ENCODE results near the gene USH1C.

USH1C gene

GRCh38 chr11:17570034-17570433 lies 25.8 kb upstream of the USH1C start:
- DNase-seq (ENCODE audit: low read depth in 2 of 2) = no peak

- no peak for DNase-seq (ENCODE audit: low read depth in 2 of 2)
Observed at GRCh38 chr11:17568944-17569343, 24.7 kb upstream of the USH1C start.

- no peak for DNase-seq (ENCODE audit: low read depth in 2 of 2)
Observed at GRCh38 chr11:17564687-17565042, 20.4 kb upstream of the USH1C start.

- DNase-seq (ENCODE audit: low read depth in 2 of 2) = no peak
Observed at GRCh38 chr11:17563961-17564686, 19.9 kb upstream of the USH1C start.

GRCh38 chr11:17563231-17563646 lies 19.0 kb upstream of the USH1C start:
- DNase-seq (ENCODE audit: low read depth in 2 of 2) = no peak

- DNase-seq (ENCODE audit: low read depth in 2 of 2) = no peak
Observed at GRCh38 chr11:17561526-17561925, 17.3 kb upstream of the USH1C start.

- DNase-seq (ENCODE audit: low read depth in 2 of 2) = no peak
Observed at GRCh38 chr11:17561111-17561415, 16.8 kb upstream of the USH1C start.

- DNase-seq (ENCODE audit: low read depth in 2 of 2) = no peak
Observed at GRCh38 chr11:17560281-17561110, 16.3 kb upstream of the USH1C start.

- no peak for DNase-seq (ENCODE audit: low read depth in 2 of 2)
Observed at GRCh38 chr11:17559341-17560087, 15.3 kb upstream of the USH1C start.

DNA sequence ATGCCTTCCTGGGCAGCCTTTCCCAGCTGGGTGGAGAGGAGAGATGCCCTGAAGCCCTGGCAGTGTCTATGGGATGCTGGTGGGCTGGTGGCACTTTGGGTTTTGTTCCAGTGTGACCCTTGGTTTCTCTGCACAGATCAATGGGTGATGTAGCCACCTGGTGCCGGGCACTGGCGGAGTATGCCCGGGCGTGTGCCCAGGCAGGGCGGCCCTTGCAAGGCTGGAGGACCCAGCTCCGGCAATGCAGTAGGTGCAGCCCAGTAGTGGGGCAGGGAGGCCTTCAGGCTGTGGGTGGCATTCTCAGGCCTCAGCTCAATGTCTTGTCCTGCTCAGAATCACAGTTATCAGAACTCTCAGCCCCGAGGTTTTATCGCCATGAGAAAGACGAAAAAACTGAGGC lies 14.7 kb upstream of the USH1C start:
- no peak for DNase-seq (ENCODE audit: low read depth in 2 of 2)

DNA sequence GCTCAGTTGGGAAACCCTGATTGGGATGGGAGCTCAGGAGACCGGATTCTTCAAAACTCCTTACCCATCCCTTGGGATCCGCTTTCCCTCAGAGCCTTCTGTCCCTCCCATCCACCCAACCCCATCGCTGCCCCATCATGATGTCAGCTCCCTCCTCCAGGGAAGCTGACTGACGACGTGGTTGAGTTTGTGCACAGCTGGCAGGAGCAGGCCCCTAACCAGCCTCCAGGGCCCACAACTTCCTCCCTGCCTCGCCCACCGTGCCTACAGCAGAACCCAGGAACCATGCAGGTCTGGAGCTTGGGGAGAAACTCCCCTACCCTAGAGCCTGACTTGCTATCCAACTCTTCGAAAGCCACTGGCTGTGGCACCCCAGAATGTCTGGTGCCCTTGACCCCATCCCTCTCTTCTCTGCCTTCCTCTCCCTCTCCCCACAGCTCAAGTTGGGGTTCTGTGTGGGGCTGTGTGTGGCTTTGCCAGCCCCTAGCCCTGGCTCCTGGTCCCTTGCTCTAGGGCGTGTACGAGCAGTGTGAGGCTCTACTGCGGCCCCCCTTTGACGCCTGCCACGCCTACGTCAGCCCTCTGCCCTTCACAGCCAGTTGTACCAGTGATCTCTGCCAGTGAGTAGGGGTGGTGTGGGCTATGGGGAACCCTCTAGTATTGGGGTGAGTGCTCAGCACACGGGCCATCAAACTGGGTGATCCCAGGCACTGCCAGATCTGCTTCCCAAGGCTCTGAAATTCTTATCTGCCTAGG lies 14.0 kb upstream of the USH1C start:
- DNase-seq (ENCODE audit: low read depth in 2 of 2) = no peak

GRCh38 chr11:17556999-17557398 lies 12.8 kb upstream of the USH1C start:
- no peak for DNase-seq (ENCODE audit: low read depth in 2 of 2)

GRCh38 chr11:17554487-17554886 lies 10.3 kb upstream of the USH1C start:
- no peak for DNase-seq (ENCODE audit: low read depth in 2 of 2)

DNA sequence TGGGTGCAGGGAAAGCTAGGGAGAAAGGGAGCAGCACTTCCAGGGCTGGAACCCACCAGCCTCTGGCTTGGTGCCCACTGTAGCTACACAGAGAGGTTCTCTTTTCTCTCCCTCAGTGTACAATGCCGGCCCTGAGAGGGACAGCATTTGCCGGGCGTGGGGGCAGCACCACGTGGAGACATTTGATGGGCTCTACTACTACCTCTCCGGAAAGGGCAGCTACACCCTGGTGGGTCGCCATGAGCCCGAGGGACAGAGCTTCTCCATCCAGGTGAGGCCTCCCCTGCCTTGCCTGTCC lies 9.0 kb upstream of the USH1C start:
- no peak for DNase-seq (ENCODE audit: low read depth in 2 of 2)

GRCh38 chr11:17552392-17553248 lies 8.4 kb upstream of the USH1C start:
- DNase-seq (ENCODE audit: low read depth in 2 of 2) = no peak

DNA sequence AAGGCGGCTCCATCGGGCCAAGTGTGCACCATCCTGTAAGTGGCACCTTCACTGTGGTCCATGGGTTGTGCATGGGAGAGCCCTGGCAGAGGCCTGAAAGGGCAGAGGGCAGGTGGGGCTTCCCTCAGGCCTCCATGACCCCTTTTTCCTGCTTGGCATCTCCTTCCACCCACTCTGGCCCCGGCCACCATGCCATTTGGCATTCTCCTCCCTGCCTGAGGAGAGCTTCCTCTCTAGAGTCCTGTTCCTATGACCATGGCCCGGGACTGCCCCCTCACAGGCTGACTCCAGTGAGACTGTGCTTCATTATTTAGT lies 7.8 kb upstream of the USH1C start:
- DNase-seq (ENCODE audit: low read depth in 2 of 2) = no peak

DNA sequence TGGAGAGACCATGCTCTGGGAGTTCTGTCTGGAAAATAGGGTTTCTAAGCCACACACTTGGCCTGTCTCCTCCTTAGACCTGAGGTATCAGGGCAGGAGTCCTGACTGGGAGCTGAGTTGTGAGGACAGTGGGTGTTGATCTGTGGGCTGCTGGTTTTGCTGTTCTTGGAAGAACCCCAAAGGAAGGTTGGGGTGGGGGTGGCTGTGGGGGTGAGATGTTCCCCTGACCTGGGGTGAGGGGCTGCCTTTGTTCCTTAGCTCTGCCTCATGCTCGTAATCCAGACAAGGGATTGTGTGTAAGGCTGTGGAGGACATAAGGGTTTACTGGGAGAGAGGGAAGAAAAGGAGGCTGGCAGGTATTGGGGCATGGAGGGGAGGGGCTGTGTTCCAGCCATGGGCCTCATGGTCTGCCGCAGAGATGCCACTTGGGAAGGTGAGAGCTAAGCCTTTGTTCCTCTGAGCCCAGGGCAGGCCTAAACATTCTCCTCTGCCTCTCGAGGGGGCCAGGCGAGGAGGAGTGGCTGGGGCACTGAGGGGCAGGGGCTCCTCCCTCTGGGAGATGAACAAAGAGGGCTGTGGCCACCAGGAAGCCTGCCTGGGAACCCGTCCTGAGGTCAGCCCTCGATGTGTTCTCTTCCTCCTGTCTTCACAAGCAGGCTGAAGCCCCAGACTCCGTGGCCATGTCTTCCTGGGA lies 7.3 kb upstream of the USH1C start:
- DNase-seq (ENCODE audit: low read depth in 2 of 2) = no peak

DNA sequence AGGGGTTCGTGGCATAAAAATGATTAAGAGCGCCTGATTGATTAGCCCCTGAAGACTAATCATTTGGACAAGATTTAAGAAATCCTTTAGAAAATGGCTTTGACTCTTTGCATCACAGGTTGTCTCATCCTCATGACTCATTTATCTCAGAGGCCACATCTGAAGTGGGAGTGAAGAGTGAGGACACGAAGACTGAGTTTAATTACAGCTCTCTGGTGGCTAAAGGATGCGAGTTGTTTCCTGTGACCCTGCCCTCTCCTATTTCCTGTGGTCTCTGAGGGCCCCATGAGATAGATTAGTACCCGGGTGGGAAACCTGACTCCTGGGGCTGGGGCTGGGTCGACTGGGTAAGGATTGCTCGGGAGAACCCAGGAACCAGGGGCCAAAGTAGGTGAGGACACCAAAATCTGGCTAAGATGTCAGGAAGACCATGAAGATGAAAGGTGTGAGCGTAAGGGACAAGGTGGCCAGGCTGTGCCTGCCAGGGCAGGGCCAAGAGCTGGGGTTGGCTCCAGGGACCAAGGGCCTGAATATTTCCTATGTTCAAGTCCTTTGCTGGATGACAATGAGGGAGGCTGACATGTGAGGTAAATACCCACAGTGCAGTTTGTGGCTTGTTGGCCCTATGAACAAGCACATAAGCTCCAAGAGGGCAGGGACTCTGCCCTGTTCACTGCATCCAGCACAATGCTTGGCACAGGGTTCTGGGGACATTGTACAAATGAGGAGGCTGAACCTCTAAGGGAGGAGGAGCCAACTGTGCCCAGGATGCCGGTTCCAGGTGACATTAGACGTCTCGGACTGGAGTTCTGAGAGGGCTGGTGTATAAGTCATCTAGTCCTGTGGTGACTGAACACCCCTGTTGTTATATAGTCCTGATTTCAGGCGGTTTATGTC lies 6.5 kb upstream of the USH1C start:
- DNase-seq (ENCODE audit: low read depth in 2 of 2) = no peak

DNA sequence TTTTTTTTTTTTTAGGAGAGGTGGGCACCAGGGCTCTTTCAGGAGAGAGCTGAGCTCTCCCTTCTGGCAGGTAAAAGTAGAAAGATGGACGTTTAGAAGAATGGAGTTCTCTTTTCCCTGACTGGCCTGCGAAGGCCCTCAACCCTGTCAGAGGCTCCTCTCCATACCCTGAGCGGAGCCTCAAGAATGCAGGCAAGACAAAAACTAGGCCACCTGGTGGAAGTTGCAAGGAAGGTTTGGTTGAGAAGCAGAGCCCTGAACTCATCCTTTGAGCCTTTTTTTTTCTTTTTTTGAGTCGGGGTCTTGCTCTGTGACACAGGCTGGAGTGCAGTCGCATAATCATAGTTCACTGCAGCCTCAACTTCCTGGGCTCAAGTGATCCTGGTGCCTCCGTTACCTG lies 4.2 kb upstream of the USH1C start:
- DNase-seq (ENCODE audit: low read depth in 2 of 2) = no peak

DNA sequence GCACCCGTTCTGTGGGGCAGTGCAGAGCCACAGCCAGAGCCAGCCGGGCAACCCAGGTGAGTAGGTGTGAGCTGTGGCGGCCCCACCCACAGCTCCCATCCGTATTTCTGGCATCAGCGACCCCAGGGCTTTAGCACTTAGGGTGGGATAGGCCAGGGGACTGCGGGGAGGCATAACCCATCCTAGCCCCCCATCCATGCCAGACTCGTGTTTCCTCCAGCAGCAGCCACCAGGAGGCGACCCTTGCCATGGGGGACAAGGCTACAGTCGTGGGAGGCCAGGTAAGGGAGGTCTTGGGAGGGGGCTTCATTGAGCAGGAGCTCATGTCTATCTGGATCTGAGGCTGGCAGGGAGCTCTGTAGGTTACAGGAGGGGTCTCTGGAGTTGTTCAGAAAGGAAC lies 3.7 kb upstream of the USH1C start:
- no peak for DNase-seq (ENCODE audit: low read depth in 2 of 2)

Measured in activated CD4-positive, alpha-beta T cell treated with anti-CD3 and anti-CD28 coated beads for 24 hours (primary cell).